GM18873 (cell line): Measurements from ENCODE around the gene HLA-DPB1.

Source experiments
- ATAC-seq: cut with Tn5 transposase; IDR thresholded peaks from one replicate; pipeline ENCODE4 v1.9.1; 2021; ENCODE audit warnings: mild to moderate bottlenecking, moderate library complexity, moderate number of reproducible peaks; ENCODE audit not compliant: unreplicated experiment, low FRiP score

Gene HLA-DPB1

DNA sequence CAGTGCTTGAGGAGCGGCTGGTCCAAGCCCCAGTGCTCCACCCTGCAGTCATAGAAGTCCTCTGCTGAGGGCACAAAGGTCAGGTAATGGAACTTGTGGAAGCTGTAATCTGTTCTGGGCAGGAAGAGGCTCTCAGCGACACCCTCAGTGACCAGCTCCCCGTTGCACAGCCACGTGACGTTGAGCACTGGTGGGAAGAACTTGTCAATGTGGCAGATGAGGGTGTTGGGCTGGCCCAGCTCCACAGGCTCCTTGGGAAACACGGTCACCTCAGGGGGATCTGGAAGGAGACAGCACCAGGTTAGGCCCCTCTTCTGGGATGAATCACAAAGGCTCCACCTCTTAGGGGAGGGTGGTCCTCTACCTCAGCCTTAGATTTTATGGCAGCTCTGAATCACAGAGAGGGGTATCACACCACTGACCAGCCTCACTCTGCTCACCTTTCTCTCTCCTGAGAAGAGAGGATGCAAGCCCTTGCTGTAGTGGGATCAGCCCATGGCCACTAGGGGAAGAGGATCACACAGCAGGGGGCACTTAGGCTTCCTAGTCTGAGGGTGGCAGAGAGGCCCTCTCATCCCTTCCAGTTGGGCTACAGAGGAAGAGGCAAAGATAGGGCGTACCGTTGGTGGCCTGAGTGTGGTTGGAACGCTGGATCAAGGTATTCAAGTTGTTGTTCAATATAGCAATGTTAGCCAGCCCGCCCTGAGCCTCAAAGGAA is 6.6 kb upstream of the HLA-DPB1 start:
- ATAC-seq: no peak

DNA sequence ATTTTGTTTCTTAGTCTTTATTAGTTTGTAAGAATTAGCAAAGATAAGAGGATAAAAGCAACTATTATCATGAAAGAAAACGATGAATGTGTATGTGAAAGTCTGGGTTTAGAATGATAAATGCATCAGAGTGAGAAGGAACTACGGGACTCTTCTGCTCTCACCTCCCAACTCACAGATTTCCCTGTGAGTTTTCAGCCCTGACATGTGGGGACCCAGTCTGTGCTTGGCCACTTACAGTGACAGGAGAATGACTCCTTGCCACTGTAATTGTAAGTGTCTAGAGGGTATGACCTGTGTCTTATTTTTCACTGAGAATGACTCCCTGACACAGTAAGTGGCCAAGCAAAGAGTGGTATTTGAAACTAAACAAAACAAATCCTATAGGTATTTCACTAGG is 4.9 kb upstream of the HLA-DPB1 start:
- no peak for ATAC-seq

DNA sequence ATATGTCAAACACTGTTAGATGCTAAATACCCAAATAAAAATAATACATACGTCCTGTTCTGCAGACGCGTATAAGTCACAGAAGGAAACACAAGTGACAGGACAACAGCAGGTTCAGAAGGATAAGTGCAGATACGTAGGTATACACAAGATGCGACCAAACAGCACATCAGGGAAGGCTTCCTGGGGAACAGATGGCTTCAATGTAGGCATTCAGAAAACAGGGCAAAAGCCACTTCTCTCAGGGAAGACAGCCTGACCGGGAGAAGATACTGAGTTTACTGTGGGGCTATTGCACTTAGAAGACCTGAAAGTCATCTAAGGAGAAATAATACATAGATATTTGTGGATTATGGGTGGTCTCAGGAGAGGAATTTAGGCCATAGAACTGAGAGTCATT is 4.2 kb upstream of the HLA-DPB1 start:
- no peak for ATAC-seq

DNA sequence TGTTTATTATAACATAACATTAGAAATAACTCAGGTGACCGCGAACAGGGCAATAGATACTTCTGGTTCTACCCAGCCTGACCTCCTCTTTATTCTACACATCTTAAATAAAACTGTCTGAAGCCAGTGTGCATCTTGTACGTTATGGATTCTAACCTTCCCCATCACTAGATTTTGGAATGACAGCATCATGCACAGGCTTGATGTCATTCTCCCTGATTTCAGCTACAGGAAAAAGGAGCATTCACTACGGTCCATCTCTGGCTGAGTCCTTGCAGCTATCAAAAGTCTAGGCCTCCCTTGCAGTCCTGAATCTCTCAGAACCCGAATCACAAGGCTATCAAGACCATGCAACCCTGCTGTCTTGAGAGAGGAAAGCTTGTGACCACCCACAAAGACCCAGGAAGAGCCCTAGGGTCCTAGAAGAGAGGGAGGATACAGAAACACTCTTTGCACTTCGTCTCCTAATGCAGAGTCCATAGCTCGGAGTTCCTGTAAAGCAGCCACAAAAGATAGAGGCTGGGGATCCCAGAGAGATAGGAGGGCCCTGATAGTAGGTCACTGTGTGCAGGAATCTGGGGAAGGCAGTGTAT is 3.2 kb upstream of the HLA-DPB1 start:
- ATAC-seq: no peak

DNA sequence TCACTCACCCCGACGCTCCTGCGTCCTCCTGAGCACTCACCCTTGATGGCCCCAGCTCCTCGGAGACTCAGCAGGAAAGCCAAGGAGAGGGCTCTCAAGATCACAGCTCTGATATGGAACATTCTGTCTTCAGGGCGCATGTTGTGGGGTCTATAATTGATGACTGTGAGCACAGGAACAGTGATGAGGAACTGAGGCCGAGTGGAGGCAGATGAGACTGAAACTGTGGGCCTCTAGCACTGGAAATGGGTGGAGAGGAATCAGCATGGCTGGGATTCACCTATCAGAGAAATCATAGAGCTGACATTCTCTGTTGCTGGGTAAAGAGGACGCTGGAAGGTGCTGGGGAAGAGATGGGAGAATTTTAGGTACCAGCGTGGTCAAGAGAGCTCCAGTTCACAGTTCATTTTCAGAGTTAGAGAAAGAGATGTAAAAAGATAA is 2.3 kb upstream of the HLA-DPB1 start, which contains the start of gene HLA-DPA1:
Gene HLA-DPA1, minus strand, starts transcription at position 219 of the 441 bp plus-strand sequence.
- peak; percentile 53 for ATAC-seq

DNA sequence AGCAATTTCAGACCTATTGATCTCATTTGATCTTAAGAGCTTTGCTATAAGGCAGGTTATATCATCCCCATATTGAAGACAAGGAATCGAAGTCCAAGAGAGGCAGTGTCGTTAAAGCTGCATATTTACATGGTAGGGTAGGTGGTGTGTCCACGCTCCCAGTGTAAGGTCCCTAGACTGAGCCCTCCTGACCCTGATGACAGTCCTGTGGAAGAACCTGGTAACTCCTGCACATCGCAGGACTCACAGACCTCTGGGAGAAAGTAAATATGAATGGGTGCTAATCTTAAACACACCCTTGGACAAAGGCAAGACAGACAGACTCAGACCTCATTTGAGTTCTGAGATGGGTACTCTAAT is 602 bp upstream of the HLA-DPB1 start:
- peak; percentile 14 for ATAC-seq

DNA sequence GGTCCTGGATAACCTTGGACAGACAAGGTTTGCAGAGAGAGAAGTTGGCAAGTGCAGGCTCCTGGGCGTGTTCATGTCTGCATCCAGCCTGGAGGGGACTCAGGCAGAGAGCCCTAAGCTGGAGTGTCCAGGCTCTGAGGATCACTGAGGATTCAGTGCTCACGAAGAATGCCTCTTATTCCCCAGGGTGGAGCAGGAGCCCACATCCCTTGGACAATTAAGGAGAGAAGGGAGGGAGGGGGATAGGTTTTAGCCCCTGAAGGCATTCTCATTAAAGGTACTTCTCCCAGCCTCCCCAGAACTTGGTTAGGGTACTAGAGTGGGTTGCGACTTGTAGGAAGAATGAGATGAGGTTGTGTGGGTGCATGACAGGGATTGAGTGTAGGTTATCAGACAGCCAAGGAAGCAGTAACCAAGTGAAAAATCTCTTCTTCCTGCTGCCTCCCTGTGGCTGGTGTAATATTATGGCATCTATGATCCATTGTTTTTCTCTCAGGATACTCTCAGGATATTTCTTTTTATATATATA is 680 bp downstream of the HLA-DPB1 start:
- no peak for ATAC-seq

DNA sequence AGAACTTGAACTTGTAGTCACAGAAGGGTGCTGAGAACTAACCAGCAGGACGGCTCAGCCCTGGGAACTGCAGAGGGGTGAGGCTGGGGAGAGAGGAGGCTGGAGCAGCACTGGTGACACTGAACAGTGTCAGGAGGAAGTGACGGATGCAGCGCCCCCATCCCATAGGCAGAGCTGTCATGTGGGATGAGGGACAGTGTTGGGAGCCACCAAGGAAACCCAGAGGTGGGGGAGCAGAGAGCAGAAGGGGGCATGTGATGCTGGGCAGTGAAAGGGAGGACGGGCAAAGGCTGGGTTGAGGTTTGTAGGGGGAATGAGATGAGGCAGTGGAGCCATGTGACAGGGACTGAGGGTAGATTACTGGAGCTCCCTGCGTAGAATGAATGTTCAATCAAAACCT is 2.1 kb downstream of the HLA-DPB1 start:
- no peak for ATAC-seq

DNA sequence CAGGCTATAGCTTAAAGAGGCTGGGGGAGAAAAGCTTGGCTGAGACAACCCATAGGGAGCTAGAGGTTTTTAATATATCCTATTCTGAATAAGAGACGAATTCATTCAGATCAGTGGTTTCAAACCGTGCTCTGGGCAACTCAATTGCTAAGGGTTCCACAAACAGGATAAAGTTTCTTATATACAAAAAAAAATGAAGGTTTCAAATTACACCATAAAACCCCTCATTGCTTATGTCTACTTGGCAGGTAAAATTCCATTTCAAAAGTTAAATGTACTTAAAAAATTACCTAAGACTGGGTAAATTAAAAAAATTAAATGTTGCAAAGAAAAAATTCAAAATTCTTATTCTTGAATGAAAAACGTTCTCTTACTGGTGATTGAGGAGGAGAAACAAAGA is 2.7 kb downstream of the HLA-DPB1 start:
- no peak for ATAC-seq

DNA sequence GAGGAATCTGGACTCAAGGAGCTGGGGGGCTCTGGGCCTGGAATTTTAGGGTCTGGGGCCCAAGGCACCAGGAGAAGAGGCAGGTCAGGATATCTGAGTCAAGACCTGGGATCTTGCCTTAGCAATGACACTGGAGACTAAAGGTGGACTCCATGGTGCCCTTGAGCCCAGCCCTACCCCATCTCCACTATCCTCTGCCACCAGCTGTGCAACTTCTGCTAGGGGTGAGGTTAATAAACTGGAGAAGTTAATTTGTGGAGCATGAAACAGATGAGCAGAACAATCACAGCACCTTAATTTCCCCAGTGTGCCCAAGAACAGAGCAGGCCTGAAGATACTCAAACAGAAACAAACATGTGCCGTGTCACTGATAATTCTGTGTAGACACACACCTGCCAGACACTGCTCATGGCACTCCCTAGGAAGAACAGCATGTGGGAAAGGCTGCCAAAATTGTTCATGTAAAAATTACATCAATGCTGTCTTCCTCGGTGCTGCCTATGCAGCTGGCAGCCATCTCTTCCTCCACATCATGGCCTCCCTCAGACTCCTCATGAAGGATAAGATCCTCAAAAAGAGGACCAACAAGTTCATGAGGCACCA is 3.2 kb downstream of the HLA-DPB1 start:
- no peak for ATAC-seq

DNA sequence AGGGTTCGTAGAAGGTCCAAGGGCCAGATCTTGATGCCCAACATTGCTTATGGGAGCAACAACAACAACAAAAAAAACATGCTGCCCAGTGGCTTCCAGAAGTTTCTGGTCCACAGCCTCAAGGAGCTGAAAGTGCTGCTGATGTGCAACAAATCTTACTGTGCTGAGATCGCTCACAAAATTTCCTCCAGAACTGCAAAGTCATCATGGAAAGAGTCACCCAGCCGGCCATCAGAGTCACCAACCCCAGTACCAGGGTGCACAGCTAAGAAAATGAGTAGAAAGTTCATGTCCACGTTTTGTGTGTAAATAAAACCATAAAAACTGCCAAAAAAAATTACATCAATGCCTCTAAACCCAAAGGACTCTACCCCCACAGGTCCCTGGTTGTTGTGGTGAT is 3.8 kb downstream of the HLA-DPB1 start:
- ATAC-seq: no peak

DNA sequence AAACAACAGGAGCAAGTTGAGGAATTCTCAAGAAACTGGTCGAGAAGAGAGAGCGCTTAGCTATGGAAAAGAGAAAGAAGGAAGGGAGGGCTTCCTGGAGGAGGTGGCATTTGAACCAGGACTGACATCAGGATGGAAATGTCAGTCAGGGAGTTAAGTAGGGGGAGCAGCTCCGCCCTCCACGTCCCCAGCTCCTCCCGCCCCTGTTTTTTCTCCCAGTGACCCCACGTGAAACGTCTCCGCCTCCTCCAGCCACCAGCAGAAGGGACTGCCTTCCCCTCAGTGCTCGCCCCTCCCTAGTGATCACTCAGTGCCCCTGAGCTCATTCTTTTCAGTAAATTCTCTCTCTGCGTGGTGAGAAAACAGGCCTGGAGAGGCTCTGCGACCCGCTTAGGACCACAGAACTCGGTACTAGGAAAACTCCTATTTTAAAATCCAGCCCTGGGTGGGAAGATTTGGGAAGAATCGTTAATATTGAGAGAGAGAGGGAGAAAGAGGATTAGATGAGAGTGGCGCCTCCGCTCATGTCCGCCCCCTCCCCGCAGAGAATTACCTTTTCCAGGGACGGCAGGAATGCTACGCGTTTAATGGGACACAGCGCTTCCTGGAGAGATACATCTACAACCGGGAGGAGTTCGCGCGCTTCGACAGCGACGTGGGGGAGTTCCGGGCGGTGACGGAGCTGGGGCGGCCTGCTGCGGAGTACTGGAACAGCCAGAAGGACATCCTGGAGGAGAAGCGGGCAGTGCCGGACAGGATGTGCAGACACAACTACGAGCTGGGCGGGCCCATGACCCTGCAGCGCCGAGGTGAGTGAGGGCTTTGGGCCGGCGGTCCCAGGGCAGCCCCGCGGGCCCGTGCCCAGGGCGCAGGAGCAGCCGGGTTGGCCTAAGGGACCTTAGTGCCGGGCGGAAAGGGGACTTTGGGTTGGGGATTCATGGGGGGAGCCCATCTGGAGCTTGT is 4.6 kb downstream of the HLA-DPB1 start:
- no peak for ATAC-seq

DNA sequence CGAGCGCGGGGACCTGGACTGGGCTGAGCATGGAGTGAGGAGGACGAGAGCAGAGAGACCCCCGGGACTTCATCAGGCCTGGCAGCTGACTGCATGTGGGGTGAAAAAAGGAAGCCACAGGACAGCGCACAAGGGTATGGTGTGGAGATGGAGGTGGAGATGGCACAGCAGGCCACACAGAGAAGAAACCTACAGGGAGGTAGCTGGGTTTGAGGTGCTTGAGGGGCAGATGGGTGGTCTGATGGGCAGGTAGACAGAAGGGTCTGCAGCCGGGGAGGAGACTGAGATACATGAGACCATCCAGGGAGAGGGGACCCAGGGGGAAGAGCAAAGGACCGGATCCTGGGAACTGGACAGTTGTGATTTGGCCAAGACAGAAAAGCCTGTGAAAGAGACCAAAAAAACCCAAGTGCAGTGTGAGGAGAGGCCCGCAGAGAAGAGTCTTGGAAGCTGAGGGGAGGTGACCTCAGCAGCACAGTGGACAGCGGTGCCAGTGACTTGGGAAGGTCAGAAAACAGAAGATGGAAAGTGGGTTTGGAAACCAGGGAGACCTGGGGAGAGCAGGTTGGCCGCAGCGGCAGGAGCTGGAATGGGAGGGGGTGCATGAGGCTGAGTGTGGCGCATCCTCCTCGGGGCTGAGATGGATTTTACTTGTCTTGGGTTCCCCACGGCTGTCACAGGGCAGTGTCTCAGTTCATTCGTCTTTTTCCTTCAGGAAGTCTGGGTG is 5.5 kb downstream of the HLA-DPB1 start:
- no peak for ATAC-seq

DNA sequence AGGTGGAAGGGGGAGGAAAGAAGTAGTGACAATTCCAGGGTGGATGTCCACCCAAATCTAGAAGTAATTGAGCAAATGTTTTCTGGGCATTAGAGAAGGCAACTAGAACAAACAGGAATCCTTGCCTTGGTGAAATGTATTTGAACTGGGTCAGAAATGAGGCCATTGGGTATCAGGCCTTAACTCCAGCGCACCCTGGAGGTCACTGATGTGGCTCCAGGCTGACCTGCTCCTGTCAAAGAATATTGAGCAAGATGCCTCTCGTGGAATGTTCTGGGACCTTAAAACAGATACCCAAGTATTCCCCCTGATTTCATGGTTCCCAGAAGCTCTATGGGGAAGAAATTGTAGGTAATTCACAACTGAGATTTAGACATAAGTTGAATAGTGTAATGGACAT is 6.9 kb downstream of the HLA-DPB1 start:
- ATAC-seq: no peak

DNA sequence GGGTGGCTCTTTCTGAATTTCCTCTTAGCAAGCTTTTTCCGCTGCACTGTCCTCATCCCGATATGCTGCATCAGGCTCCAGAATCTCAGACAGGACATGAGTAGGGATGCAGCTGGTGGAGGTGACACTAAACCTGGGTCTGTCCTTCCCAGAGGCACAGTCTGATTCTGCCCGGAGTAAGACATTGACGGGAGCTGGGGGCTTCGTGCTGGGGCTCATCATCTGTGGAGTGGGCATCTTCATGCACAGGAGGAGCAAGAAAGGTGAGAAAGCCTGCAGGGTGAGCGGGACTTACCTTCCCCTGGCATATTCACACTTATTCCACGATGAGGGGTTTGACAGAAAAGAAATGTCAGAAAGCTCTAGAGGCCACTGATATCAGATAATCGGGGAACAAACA is 9.8 kb downstream of the HLA-DPB1 start:
- no peak for ATAC-seq

DNA sequence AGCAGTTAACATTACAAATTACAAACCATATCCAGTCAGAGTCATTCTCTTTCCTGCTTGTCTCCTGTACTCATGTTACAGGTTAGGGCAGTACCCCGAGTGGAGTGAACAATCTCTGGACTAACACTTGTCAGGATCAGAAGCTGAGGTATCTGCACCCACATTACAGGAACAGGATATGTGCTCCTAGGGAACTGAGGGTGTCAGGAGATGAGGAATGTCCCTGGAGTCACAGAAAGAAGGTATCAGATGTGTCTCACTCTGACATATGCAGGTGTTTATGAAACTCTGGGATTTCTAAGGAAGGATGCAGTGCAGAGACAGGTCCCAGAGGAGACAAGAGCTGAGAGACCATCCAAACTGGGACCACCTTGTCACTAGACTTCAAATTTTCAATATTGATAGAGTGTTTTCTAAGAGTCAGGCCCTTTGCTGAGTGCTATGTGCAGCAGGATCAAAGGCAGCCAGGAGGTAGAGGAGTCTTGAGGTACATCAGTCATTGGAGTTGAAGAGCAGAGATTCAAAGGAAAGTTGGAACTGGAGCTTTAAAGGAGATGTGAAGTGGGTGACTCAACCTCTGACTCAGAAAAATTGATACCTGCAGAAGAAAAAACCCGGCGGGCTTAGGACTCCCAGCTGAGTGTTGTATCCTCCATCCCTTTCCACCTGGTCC is 12.6 kb downstream of the HLA-DPB1 start:
- ATAC-seq: no peak

DNA sequence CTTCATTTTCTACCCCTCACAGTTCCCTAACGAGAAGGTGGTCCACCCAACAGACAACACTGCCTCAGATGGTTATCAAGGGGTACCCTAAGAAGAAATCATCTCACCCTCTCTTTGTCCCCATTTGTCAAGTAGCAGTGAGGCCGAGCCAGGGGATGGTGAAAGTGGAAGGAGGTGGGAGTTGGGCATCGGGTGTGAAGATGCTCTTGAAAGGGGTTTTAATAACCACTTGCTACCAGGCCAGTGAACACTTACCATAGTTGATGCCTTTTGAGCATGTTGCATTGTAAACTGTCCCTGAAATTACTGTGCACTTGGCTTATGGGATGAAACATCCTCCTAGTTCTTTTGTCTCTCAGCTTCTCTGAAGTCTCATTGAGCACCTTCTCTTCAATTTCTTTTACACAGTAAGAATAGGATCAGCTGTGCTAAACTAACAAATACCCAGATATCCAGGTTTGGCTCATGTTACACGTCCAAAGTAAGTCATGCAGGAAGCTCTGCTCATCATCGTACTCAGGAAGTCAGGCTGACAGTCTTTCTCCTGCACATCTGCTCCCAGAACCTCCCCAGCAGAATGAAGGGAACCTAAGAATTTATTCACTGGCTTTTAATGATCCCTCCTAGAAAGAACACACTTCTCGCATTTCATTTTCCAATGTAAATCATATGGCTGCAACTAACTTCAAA is 13.3 kb downstream of the HLA-DPB1 start:
- ATAC-seq: no peak

DNA sequence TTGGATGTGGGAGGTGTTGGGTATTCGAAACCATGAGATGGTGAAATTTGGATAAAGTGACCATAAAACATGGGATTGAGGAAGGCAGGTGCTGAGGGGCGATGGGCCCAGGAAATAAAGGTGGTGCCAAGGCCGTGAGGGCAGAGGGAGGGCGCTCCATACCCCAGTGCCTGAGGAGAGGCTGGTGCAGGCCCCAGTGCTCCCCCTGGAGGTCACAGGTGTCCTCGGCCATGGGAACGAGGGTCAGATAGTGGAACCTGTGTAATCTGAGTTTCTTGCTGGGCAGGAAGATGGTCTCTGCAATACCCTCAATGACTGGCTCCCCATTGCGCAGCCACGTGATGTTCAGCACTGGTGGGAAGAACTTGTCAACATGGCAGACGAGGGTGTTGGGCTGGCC is 16.2 kb downstream of the HLA-DPB1 start:
- no peak for ATAC-seq

DNA sequence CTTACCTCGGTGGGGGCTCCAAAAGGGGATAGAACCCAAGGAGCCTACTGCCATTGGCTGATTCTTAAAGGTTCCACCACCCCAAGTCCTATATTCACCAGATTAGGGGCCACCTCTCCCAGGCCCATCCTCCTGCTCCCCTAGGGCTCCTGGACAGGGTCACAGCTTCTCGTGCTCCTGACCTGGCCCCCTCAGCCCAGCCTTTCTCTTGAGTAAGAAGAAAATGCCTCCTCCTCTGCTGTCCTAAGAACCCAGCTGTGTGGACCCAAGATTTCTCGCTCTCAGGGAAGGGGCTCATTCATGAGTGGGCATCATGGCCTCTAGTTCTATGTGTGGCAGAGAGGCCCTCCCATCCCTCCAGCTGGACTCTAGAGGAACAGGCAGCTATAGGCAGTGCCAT is 16.6 kb downstream of the HLA-DPB1 start:
- ATAC-seq: no peak
